ENCODE results near the gene DUSP7.
"Not testable (repeated sequence)": the region's sequence is repeated elsewhere in the genome, so short reads cannot be mapped to it uniquely, and the experiment has no call there.

Gene DUSP7

DNA sequence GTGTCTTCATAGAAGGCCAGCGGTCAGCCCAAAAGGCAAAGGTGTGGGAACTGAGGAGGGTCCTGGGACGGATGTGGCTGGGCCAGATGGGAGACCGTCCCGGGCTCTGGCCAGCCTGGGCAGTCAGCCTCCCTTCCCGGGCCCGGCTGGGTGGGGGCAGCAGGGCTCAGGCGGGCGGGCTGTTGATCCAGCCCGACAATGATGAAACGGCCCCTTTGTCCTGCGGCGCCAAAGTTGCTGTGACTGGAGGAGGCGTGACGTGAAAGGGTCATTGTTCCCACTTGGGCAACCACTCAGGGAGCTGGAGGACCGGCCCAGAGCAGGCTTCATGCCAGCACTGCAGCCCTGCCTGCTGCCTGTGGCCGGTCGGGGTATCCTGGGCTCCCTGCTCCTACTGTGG is 16.5 kb downstream of the DUSP7 start:
- Histone ChIP-seq H3K36me3 (ENCODE audit: insufficient read depth, low read length) (no peaks in the 10 kb centered on the region), H3K9ac (ENCODE audit: low read depth, low read length) (no peak overlapping the region), H3K4me1 (ENCODE audit: insufficient read depth, low read length) (no peaks in the 10 kb centered on the region), H3K9me3 (ENCODE audit: control insufficient read depth, insufficient read depth, low read length) (no peaks in the 10 kb centered on the region)

DNA sequence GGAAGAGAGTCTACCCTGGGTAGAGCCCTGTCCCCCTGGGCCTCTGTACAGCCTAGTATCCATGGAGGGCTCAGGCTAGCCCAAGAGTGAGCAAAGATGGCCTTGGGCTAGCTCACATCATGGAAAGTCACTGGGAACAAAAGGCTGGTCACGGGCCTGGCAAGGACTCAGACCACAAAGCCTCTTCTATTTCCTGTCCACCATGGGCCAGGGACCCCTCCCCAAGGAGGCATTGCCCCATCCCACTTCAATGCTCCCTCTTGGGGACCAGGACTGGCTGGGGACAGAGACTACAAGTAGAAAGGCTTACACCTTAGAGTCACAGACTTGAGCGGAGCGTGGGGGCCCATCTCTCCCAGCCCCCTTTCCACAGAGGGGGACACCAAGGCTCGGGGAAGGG is 16.9 kb downstream of the DUSP7 start:
- no peak overlapping the region for H3K9ac ChIP-seq (ENCODE audit: low read depth, low read length)
- no peaks in the 10 kb centered on the region for H3K9me3 ChIP-seq (ENCODE audit: control insufficient read depth, insufficient read depth, low read length)
- H3K36me3 ChIP-seq (ENCODE audit: insufficient read depth, low read length), result no peaks in the 10 kb centered on the region
- H3K4me1 ChIP-seq (ENCODE audit: insufficient read depth, low read length), result no peaks in the 10 kb centered on the region

DNA sequence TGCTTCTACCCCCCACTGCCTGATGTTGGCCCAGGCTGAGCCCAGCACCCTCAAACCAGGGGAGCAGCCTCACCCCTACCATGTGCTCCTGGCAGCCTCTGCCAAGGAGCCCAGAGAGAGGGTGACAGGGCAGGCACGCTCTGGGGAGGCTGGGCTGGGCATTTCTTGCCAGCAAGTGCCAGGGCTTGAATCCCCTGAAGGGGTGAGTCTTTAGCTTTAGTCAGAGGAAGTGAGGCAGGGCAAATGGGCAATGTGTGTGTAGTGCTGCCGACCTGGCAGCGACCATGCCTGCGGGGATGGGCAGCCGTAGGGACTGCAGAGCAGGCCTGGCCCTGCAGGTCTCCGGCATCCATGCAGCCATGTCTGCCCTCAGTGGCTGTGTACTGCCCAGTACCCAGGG is 18.1 kb downstream of the DUSP7 start:
- no peak overlapping the region for H3K9ac ChIP-seq (ENCODE audit: low read depth, low read length)
- H3K36me3 ChIP-seq (ENCODE audit: insufficient read depth, low read length), result no peaks in the 10 kb centered on the region
- no peaks in the 10 kb centered on the region for H3K4me1 ChIP-seq (ENCODE audit: insufficient read depth, low read length)
- no peaks in the 10 kb centered on the region for H3K9me3 ChIP-seq (ENCODE audit: control insufficient read depth, insufficient read depth, low read length)

DNA sequence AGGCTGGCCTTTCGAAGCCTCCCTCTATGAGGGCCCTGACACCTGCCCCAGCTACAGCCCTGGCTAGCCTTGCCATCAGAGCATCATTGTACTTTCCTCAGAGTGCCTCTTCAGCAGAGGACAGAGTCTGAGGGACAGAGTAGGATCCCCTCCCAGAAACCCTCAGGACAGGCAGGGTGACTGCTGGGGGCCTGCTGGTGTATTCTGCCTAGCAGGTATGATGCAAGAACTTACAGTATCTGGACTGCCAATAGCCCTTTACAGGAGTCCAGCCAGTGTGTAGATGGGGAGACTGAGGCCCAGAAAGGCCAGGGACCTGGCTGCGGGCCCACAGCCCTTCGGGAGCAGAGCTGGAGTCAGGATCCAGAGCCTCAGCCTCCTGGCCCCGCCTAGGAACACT is 19.1 kb downstream of the DUSP7 start:
- H3K4me1 ChIP-seq (ENCODE audit: insufficient read depth, low read length), result no peaks in the 10 kb centered on the region
- H3K9me3 ChIP-seq (ENCODE audit: control insufficient read depth, insufficient read depth, low read length), result no peaks in the 10 kb centered on the region
- H3K36me3 ChIP-seq (ENCODE audit: insufficient read depth, low read length), result no peaks in the 10 kb centered on the region
- H3K9ac ChIP-seq (ENCODE audit: low read depth, low read length), result no peak overlapping the region

DNA sequence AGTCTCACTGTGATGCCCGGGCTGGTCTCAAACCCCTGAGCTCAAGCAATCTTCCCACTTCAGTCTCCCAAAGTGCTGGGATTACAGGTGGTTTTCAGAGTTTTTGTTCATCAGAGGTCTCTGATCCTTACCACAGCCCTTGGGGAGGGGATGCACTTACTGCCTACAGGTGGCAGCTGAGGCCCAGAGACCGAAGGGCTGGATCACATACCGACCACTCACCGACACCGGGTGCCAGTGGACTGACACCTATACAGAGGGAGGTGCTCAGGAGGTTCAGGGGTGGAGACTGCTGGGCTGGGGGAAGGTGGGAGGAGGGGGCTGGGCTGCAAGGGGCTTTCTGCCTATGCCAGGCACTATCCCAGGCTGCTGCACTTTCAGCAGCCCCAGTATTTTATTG is 19.5 kb downstream of the DUSP7 start:
- no peaks in the 10 kb centered on the region for H3K4me1 ChIP-seq (ENCODE audit: insufficient read depth, low read length)
- H3K9me3 ChIP-seq (ENCODE audit: control insufficient read depth, insufficient read depth, low read length), result no peaks in the 10 kb centered on the region
- H3K9ac ChIP-seq (ENCODE audit: low read depth, low read length), result no peak overlapping the region
- no peaks in the 10 kb centered on the region for H3K36me3 ChIP-seq (ENCODE audit: insufficient read depth, low read length)

DNA sequence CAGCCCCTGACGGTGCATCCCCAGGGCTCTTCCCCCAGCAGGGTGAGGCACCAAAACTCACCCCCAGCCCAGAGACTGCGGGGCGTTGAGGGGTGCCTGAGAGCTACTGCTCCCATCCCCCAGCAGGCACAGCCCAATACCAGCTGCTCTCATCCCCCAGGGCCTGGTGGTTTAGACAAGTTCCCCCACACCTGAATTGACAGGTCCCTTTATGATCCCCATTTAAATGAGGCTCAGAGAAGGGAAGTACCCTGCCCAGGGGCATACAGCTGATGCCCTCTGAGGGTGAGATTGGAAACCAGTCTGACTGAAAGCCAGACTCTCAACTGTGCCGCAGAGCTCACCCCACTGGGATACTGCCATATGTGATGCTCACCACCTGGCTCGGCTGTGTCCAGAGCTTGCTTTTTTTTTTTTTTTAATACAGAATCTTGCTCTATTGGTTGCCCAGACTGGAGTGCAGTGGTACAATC is 20.1 kb downstream of the DUSP7 start:
- H3K4me1 ChIP-seq (ENCODE audit: insufficient read depth, low read length), result no peaks in the 10 kb centered on the region
- no peaks in the 10 kb centered on the region for H3K36me3 ChIP-seq (ENCODE audit: insufficient read depth, low read length)
- H3K9ac ChIP-seq (ENCODE audit: low read depth, low read length), result no peak overlapping the region
- H3K9me3 ChIP-seq (ENCODE audit: control insufficient read depth, insufficient read depth, low read length), result no peaks in the 10 kb centered on the region

DNA sequence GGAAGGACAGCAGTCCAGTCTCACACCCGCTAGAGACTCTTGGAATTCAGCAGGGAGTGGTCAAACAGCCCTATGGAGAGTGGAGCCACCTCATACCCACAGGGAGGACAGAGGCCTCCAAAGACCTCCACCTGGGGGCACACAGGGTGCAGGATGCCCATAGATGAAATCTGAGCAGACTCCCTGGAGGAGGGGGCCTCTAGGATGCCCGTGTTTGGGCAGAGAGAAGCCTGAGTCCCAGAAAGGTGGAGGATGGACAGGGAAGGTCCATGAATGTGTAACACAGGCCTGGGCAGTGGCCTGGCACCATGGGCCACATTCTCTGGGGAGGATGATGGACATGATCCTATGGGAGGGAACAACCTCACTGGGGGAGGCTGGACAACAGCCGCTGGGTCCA is 21.7 kb downstream of the DUSP7 start:
- Histone ChIP-seq H3K9me3 (ENCODE audit: control insufficient read depth, insufficient read depth, low read length) (no peaks in the 10 kb centered on the region), H3K9ac (ENCODE audit: low read depth, low read length) (no peak overlapping the region), H3K4me1 (ENCODE audit: insufficient read depth, low read length) (no peaks in the 10 kb centered on the region), H3K36me3 (ENCODE audit: insufficient read depth, low read length) (no peaks in the 10 kb centered on the region)

DNA sequence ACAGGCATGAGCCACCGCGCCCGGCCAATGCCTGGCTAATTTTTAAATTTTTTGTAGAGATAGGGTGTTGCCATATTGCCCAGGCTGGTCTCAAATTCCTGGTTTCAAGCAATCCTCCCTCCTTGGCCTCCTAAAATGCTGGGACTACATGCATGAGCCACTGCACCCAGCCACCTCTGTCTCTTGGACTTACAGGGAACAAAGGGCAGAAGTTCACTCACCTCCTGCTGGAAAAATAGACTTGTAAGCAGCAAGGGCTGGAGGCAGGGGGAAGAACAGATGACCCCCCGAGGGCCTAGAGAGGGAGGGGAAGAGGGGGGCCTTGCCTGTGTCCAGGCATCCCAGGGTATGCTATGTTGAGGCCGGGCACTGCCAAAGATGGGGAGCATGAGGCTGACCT is 22.2 kb downstream of the DUSP7 start:
- Histone ChIP-seq H3K9me3 (ENCODE audit: control insufficient read depth, insufficient read depth, low read length) (no peaks in the 10 kb centered on the region), H3K36me3 (ENCODE audit: insufficient read depth, low read length) (no peaks in the 10 kb centered on the region), H3K4me1 (ENCODE audit: insufficient read depth, low read length) (no peaks in the 10 kb centered on the region), H3K9ac (ENCODE audit: low read depth, low read length) (no peak overlapping the region)

DNA sequence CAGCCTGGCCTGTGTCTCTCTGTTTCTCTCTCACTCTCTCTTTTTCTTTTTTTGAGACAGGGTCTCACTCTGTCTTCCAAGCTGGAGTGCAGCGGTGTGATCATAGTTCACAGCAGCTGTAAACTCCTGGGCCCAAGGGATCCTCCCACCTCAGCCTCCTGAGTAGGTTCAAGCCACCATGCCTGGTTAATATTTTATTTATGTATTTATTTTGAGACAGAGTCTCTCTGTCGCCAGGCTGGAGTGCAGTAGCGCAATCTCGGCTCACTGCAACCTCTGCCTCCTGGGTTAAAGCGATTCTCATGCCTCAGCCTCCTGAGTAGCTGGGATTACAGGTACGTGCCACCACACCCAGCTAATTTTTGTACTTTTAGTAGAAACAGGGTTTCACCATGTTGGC is 22.6 kb downstream of the DUSP7 start:
- H3K36me3 ChIP-seq (ENCODE audit: insufficient read depth, low read length); H3K4me1 ChIP-seq (ENCODE audit: insufficient read depth, low read length); H3K9ac ChIP-seq (ENCODE audit: low read depth, low read length); H3K9me3 ChIP-seq (ENCODE audit: control insufficient read depth, insufficient read depth, low read length): not testable (repeated sequence)

DNA sequence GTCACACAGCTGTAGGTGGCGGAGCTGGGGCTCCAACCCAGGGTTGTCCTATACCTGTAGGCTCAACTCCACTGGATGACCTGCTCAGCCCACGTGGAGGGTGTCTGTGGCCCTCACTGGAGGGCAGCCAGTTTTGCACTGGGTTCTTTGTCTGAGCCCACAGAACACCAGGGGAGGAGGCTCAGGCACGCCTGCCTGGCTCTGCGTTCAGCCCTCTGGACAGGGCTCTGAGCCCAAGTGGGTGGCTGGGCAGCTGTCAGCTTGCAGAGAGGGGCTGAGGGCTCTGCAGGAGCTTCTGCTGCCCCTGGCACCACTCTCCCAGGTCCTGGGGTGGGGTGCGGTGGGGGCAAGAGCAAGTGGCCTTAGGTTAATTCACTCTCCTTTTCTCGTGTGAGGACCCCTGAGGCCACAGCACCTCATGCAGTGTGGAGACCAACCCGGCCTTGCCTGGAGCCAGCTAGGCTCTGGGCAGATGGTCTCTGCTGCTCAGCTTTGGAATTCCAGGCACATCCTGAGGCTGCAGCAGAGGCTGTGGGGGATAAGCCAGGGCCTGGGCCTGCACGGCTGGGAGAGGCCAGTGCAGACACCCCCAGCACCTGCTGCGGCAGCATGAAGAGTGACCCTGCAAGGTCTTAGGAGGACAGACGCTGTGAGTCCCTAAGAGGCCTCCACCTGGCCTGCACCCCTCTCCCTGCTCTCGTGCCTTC is 23.5 kb downstream of the DUSP7 start:
- Histone ChIP-seq H3K9me3 (ENCODE audit: control insufficient read depth, insufficient read depth, low read length) (no peaks in the 10 kb centered on the region), H3K9ac (ENCODE audit: low read depth, low read length) (no peak overlapping the region), H3K4me1 (ENCODE audit: insufficient read depth, low read length) (no peaks in the 10 kb centered on the region), H3K36me3 (ENCODE audit: insufficient read depth, low read length) (no peaks in the 10 kb centered on the region)

DNA sequence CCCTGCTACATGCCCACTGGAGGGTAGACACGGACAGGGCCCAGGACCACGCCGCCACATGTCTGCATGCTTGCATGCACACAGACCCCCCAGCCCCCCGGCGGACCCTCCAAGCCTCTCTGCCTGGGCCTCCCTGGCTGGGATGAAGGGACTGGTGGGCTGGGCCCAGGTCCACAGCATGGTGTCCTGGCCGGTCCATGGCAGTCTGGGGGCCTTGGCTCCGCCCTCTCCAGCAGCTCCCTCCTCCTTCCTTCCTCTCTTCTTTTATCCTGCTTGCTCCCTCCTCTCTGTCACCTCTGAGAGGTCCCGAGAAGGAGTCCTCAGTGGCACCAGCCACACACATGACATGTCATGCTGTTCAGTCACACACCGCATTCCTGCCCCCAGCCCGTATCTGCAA is 24.5 kb downstream of the DUSP7 start:
- Histone ChIP-seq H3K36me3 (ENCODE audit: insufficient read depth, low read length) (no peaks in the 10 kb centered on the region), H3K9ac (ENCODE audit: low read depth, low read length) (no peak overlapping the region), H3K4me1 (ENCODE audit: insufficient read depth, low read length) (no peaks in the 10 kb centered on the region), H3K9me3 (ENCODE audit: control insufficient read depth, insufficient read depth, low read length) (no peaks in the 10 kb centered on the region)

DNA sequence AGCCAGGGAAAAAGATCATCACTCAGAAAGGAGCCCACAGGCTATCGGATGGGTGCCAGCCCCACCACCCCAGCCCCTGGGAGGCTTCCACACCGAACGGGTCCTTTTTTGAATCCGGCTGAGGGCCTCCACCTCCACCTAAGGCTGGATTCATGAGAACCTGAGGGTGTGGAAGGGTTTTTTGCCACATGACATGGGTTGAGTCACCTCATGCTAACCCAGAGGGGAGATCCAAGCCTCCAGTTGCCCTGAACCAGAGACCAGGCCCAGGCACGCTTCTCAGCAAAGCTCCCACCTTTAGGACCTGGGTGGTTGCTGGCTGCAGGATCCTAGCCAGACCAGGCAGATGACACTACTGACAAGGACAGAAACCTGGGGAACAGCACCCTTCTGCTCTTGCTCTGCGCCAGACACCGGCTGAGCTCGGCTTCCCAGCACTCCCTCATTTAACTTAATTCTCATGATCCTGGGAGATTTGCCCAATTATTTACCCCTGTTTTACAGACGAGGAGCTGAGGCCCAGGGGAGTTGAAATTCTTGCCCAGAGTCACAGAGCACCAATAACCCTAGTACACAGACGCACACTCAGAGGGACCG is 25.6 kb downstream of the DUSP7 start:
- H3K9ac ChIP-seq (ENCODE audit: low read depth, low read length), result no peak overlapping the region
- H3K4me1 ChIP-seq (ENCODE audit: insufficient read depth, low read length), result no peaks in the 10 kb centered on the region
- no peaks in the 10 kb centered on the region for H3K9me3 ChIP-seq (ENCODE audit: control insufficient read depth, insufficient read depth, low read length)
- no peaks in the 10 kb centered on the region for H3K36me3 ChIP-seq (ENCODE audit: insufficient read depth, low read length)

DNA sequence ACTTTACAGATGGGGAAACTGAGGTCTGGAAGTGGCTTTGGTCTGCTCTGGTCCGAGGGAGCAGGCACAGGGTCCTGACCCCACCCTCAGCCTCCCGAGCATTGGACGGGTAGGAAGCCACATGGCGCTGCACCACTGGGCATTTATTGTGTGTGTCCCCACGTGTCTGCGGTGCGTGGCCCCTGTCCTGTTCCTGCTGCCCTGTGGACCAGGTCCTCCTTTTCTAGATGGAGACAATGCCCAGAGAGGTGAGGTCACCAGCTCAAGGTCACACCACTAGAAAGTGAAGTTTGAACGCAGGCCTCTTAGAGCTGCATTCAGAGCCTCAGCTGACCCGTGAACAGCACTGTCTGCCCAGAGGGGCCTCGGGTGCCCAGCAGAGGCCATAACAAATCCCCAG is 26.8 kb downstream of the DUSP7 start:
- no peaks in the 10 kb centered on the region for H3K4me1 ChIP-seq (ENCODE audit: insufficient read depth, low read length)
- H3K9ac ChIP-seq (ENCODE audit: low read depth, low read length), result no peak overlapping the region
- no peaks in the 10 kb centered on the region for H3K36me3 ChIP-seq (ENCODE audit: insufficient read depth, low read length)
- no peaks in the 10 kb centered on the region for H3K9me3 ChIP-seq (ENCODE audit: control insufficient read depth, insufficient read depth, low read length)

DNA sequence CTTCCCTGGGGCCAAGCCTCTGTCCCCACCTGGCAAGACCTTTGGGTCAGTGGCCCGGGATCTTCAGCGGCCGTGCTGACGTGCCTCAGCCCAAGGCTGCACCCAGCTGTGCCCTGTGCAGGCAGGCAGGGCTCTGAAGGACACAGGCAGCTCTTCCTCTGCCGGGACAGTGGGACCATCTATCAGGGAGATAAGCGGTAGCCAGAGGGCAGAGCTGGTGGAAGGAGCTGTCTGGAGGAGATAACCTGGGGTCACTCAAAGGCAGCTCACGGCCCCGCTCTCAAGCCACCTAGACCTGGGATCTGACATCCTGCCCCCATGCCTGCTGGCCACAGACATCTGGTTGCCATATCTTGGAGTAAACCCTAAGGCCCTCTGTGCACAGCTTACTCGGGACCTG is 27.3 kb downstream of the DUSP7 start:
- Histone ChIP-seq H3K4me1 (ENCODE audit: insufficient read depth, low read length) (peaks cover 4% of the 10 kb centered on the region; the same call in 1 of the 2 replicates), H3K9ac (ENCODE audit: low read depth, low read length) (no peak overlapping the region), H3K9me3 (ENCODE audit: control insufficient read depth, insufficient read depth, low read length) (no peaks in the 10 kb centered on the region), H3K36me3 (ENCODE audit: insufficient read depth, low read length) (no peaks in the 10 kb centered on the region)

DNA sequence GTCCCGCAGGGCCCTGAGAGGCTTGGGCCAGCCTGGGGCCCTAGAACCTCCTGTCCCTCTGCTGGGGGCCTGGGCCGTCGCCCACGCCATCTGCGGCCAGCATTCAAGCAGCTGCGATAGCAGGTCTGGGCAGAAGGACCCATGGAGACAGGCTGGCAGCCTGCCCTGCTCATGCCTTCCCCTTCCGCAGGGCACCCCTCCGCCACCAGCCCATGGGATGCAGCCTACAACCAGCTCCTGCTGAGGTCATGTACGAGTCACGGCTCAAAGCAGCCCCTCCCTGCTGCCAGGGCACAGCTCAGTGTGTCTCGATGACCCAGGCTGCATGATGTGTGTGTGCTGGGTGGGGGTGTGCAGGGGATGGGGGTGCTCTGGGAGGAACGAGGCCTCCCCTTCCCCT is 27.8 kb downstream of the DUSP7 start:
- Histone ChIP-seq H3K9me3 (ENCODE audit: control insufficient read depth, insufficient read depth, low read length) (no peaks in the 10 kb centered on the region), H3K4me1 (ENCODE audit: insufficient read depth, low read length) (peaks cover 5% of the 10 kb centered on the region; the same call in 1 of the 2 replicates), H3K9ac (ENCODE audit: low read depth, low read length) (no peak overlapping the region), H3K36me3 (ENCODE audit: insufficient read depth, low read length) (no peaks in the 10 kb centered on the region)

Measured in ES-I3 (cell line).